Stimulated activated CD4-positive, alpha-beta T cell treated with anti-CD3 and anti-CD28 coated beads, Interleukin-12 subunit alpha, Interleukin-12 subunit beta, amount 100 ng/mL, for 4 hours (primary cell): ENCODE measurements around the gene FMNL2.
A peak's percentile ranks its signal among the peaks of the same experiment; 100 is the strongest.

Experiments
- DNase-seq: peaks from one replicate; pipeline ENCODE4 v3.0.0-alpha.2; 2020

Gene FMNL2

DNA sequence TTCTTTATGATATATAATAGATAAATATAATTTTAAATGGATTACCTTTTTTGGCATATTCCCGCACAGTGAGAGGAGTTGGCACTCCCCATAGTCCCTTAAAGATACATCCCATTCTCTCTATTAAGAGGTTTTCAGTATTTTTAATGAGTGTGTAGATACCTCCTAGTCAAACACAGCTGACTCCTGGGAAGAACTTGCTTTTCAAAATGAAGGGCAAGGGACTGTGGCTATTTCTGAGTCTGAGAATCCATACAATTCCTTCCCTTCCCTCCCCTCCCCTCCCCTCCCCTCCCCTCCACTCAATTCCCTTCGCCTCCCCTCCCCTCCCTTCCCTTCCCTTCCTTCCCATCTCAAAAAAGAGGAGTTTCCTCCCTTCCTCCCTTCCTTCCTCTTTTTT is 288.8 kb downstream of the FMNL2 start:
- no peak for DNase-seq

DNA sequence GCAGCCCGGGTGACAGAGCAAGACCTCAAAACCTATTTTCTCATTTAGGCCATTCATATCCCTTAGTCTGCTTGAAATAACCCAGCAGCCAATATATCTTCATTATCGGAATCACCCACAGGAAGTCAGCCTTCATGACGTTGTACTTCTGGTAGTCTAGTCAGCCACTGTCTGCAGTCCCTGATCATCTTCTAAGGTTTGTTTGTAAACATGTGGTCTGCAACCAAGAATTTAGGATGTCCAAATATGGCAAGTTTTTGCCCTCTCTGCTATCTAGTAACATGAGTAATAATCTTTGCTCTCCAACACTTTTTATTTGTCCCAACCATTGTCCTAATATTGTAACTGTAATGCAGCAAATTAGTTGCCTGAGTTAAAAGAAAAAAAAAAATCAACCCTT is 289.8 kb downstream of the FMNL2 start:
- DNase-seq, result no peak

DNA sequence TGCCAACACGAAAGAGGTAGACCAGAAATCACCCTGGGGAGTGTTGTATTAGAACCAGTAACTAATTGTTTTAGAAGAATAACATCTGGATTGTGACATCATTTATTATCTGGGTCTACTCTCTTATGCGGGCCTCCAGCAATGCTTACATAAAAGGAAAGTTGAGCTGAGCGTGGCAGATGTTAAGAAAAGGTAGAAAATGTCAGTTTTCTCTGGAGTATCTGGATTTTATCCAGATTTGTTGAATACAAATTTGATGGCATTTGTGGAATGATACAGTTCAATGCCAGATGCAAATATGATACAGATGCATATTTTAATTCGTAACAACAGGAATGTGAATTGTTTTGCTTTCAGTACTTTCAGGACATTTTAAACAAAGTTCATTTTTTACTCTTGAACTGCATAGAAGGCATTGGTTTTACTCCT is 292.0 kb downstream of the FMNL2 start:
- no peak for DNase-seq

DNA sequence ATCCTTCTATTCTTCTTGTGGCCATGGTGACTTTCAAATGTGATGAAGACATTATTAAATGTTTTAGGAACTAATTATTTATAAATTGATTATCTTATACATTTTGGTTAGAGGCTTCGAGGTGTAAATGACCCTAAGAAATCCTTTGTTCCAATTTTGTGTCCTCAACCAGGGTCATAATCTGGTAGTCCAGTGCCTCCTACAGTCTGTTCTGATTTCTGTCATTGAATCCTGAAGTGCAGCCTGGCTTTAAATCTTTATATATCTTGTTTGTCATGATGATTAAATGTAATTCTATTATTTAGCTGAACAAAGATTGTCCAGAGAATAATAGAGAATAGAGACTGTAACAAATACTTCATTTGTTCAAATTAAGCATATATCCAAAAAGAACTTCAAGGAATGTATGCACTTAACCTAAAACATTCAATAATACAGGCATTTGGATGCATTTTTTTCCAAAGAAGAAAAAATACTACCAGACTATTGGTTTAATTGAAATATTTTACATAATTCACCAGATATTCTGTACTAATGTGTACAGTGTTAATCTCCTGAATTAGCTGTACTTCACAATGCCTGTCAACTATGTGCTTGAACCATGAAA is 292.5 kb downstream of the FMNL2 start:
- DNase-seq, result no peak

DNA sequence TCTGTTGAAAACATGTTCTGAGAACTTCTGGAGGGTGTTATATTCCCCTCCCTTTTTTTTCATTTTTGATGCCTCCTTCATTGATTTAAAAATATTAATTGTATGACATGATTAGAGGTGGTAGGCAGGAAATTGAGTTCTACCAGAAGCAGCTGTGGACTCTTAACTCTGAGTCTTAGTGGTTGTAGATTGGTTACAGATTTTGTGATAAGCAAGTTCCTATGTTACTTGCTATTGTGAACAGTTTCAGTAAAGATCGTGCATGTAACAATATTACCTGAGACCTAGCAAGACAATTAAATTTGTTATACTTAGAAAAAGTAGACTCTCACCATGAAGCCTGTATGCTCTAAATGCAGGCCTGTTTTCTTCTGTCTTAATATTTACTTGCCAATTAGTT is 294.2 kb downstream of the FMNL2 start:
- DNase-seq, result no peak

DNA sequence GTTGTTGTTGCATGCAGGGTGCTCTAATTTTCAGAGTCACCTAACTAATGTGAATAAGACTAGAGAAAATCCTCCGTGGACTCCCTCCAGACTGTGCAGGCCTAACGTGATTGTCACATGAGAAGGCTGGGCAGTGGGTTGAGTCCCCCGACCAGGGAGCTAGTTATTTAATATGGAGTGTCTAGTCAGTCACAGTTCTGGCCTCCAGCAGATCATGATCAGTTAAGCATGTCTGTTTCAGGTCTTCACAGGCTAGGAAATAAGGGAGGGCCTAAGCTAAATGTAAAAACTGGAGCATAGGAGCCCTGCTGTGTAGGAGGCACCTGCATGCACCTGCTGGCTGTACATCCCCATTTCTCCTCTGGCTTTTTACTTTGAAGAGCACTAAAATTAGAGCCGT is 295.5 kb downstream of the FMNL2 start:
- DNase-seq, result no peak

DNA sequence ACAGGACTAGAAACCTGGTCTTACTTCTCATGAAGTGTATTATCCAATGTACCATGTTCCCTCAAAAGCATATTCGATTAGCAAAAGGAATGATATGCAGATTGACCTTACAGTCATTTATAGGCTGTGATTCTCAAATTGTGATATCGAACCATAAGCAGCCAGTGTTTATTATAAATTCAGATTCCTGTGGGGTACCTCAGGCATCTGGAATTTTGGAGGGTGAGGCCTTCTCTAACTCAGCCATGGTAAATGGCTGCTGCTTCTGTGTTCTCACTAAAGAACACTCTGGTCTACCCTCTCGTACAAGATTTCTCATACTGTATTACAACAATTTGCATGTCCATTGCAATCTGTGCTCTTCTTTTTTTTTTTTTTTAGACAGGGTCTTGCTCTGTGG is 297.8 kb downstream of the FMNL2 start:
- DNase-seq, result no peak

DNA sequence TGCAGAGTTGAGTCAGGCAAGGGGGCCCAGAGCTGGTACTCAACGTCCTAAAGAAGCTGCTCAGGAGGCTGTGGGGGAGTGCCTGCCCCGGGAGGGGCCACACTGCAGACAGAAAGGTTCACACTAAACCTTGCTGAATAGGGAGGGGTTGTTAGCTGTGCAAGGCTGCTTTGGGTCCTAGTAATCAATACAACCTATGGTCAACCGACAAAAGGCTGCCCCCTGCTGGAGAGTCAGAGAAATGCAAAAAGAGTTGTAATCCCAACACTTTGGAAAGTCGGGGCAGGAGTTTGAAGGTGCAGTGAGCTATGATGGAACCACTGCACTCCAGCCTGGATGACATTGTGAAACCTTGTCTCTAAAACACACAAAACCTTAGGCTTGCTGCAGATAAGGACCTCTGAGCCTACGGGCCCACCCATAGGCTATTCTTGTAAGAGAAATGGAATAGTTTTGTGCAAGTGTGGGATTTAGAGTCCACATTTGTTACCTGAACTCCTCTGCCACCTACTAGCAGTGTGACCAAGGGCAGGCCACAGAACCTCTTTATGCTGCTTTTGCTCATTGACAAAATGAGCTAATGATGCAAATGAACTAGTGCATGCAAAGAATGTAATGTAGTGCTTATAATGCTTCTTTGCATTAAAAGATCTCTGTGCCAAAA is 300.8 kb downstream of the FMNL2 start:
- peak; percentile 61 for DNase-seq

DNA sequence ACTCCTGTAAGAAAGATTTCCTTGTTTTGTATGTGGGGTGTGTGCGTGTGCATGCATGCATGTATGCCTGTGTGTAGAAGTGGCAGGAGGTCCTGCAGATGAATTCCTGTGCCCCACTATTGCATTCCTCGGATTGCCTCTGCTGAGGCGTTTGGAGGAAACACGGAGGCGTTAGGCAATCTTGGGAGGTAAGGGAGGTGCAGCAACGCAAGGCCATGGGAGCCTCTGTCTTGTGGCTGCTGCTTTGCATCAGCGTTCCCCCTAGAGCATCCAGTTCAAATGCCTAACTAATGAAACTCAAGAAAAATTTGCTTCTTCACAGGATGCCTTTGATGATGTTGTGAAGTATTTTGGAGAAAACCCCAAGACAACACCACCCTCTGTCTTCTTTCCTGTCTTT is 302.3 kb downstream of the FMNL2 start:
- no peak for DNase-seq

DNA sequence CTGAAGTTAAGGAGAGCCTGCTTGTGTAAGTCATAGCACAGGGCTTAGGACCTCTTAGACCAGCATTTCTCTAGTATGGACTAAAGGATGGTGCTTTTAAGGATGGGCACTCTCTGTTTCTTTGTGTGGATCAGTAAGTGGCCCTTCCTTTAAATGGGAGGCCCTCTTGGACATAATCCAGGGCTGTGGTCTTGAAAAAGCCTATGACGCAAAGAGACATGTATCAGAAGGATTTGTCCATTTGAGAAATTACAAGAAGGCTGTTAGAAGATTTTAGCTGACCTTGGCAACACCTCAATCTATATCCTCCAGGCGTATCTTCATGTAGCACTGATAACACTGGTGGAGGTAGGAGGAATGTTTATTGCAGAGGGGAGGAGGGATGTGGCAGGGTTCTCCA is 303.1 kb downstream of the FMNL2 start:
- no peak for DNase-seq

DNA sequence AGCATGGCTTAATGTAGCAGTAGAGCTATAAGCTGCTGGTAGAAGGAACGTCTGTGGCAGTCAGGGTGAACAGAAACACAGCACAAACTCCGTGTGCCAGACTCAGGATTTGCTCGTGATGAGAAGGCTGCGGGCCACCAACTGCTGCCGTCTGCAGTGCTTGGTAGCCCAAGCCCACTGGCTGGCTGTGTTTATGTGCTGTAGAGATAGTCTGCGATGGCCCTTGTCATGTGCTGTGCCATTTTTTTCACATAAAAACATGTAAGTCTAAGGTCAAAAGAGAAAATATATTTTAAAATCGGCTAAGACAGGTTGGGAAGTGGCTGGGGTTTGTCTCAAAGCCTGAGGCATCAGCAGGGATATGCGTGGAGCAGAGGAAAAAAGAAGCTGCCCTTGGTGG is 303.6 kb downstream of the FMNL2 start:
- DNase-seq, result no peak

DNA sequence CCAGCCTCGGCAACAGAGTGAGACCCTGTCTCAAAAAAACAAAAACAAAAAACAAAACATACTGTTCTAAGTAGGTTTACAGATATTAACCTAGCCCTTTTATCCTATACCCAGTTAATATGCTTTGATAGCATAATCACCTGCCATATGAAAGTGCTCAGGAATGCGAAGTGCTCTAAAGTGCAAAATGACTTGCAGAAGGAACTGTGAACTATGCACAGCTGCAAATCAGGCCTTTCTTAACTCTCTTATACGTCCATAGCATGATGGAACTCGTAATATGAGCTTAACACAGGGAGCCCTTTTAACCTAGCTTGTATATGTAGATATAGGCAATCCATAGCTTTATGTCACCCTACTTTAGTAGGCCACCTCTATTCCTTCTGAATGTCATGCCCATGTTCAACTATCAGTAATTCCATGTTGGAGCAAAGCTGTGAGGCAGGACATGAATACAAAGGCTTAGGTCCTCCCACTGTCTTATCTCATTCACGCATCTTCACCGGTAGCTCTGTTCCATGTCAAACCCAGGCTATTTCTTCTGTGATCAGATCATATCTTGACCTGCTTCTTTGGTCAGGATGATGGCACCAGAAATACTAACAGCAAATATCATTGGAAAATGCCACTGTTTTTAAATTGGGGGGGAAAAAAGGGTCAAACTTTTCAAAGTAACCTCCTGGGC is 309.4 kb downstream of the FMNL2 start:
- DNase-seq, result no peak

DNA sequence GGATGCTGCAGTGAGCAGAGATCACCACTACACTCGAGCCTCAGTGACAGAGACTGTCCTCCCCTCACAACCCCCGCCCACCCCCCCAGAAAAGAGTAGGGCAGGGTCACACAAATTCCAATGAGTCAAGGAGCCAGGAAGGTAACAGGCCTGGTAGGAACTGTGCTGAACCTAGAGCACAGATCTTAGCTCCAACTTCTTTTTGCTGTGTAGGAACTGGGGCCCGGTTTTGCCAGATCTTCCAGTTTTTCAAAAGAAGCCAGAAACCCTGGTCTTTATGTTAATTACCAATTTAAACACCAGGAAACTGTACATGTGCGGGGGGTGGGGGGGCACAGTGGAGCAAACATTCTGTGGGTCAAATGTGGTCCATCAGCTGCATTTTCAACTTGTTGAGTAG is 311.3 kb downstream of the FMNL2 start:
- no peak for DNase-seq

DNA sequence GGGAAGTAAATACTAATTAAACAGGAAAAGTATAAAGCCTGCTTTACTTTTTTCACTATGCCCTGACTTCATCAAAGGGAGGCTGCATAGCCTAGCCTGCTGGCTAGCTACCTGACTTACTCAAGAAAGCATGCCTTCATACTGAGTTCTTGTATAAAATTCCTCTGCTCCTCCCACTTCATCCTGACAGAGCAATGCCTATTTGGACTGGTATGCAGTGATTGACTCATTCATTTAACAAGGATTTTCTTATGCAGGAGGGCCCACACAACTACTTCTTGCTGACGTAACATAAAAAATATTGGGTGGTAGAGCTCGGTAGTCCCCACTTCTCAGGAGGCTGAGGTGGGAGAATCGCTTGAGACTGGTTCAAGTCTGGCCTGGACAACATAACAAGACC is 311.8 kb downstream of the FMNL2 start:
- DNase-seq, result no peak

DNA sequence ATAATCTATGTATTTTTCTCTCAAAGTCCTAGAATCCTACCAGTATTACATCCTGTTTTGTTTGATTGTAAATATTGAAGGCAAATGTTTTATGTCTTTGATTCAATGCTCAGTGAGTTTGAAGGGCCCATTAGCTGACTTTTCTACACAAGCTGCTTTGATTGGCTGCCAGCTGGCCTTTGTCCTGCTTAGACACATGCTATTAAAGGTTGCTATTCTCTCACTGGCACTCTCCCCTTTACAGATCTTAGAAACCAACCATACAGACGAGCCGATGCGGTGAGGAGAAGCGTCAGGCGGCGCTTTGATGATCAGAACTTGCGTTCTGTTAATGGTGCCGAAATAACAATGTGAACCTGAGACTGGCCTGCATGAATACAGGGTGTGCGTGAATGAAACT is 312.6 kb downstream of the FMNL2 start:
- DNase-seq, result no peak

DNA sequence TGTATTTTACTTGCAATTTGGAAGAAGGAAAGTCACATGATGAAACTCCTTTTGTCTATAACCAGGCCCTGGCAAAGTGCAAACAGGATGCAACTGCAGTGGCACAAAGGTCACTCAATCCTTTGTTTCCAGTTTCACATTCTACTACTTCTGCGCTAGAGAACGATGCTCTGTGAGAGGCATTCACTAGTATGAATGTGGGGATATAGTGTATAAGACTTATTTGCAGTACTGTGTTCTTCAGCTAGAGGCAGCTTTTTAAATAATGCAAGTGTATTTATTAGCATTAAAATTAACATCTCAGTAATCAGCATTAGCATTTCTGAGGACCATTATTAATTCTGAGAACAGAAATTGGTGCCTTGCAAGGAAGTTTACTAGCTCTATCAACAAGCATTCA is 313.4 kb downstream of the FMNL2 start:
- DNase-seq, result no peak

DNA sequence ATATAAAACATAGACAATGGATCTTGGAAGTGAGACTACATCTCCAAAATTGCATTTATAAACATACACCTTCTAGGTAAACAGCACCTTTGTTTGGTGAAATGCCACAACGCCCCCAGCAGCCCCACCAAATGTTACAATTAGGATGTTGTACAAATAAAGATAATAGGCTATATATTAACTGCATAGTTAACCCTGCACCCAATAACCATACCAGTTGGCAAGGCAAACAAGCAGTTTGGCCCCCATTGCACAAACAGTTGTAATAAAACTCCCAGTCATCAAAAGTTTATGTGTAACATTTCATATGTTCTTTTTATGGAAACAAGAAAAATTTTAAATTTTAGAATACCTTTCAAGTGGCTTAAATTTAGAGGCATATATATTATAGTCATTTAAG is 315.0 kb downstream of the FMNL2 start:
- no peak for DNase-seq

DNA sequence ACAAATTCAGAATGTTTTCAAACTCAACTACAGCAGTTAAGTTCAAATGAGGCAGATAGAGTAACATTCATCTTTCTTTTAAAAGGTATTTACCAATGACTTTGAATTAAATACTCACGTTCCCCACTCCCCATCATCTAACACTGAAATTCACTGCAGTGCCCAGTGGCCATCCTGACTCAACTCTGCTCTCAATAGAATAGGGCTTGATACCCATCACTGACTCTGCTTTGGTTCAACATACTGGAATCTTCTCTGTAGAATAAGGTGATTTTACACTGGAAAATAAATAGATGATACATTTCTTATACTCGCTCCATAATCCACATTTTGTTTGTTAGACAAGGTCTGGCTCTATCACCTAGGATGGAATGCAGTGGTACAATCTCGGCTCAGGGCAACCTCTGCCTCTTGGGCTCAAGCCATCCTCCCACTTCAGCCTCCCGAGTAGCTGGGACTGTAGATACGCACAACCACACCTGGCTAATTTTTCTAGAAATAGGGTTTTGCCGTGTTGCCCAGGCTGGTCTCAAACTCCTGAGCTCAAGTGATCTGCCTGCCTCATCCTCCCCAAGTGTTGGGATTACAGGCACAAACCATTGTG is 315.9 kb downstream of the FMNL2 start:
- DNase-seq, result no peak

DNA sequence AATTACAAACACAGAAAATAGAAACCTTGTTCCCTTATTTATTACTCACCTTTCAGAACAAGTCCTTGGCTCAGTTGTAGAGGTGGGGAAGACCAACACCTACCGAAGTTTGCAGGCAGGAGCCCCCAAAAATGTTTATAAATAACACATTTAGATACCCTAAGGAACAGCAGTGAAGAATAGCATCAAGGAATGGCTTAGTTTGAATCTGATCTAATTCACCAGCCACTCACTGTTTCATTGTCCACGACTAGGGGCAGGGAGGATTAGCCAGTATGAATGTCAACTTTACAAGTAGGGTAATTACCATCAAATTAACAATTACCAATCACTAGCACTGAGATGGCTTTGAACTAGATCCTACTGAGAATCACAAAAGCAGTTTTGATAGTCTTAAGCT is 316.9 kb downstream of the FMNL2 start:
- DNase-seq, result no peak

DNA sequence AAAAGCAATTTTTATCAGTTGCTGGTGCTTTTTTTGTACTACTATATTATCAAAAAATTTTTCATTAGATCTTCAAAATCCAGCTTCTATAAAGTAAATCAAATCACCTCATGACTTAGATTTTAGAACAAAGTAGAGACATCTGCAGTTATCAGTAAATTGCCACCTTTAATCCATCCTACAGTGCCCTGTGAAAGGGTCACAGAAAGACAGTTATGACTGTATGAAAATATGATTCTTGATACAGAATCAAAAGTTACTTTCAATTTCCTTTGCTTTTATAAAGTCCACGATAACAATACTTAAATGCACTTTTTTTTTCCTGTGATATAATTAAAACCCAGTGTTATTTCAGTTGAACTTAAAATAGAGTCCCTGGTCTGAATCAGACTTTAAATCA is 320.9 kb downstream of the FMNL2 start:
- no peak for DNase-seq

DNA sequence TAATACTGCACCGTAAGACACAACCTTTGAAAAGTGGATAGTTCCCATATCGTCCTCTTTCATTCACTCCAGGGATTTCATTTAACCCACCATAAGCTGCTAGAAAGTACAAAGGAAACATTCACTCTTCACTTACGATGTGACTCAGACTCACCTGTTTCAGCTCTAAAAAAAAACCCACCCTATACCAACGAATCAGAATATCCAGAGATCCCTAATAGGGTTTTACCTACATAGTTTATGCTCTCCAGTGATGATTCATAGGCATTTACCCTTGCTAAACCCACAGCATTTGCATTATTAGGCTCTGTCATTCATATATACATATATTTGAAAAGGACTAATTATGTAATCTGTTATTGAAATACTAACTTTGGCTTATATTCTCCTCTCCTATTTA is 322.1 kb downstream of the FMNL2 start:
- DNase-seq, result no peak

DNA sequence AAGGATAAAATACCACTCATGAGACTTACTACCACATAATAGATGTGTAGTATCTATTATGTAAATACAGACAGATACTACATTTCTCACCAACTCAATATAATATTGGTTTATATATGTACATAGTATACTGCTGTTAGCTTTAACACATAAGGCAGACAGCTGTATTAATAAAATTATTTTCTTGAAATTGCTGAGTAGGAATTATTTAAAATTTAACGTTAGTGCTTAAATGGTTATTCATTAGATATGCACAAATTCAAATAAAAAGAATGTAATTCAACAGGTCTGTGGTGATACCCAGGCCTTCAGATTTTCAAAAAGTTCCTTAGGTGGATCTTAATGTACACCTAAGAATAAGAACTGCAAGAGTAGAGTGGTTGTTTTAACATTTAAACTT is 323.2 kb downstream of the FMNL2 start:
- no peak for DNase-seq

DNA sequence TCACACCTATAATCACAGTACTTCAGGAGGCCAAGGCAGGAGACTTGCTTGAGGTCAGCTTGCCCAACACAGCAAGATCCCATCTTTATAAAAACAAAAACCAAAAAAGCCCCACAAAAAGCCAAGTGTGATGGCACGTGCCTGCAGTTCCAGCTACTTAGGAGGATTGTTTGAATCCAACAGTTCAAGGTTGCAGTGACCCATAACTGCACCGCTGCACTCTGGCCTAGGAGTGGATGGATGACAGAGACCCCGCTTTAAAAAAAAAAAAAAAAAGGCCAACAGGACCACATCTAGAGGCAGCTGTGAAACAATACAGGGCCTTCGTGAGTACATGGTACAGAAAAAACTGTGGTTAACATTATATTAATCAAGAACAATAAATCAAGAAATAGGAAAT is 326.1 kb downstream of the FMNL2 start:
- no peak for DNase-seq

DNA sequence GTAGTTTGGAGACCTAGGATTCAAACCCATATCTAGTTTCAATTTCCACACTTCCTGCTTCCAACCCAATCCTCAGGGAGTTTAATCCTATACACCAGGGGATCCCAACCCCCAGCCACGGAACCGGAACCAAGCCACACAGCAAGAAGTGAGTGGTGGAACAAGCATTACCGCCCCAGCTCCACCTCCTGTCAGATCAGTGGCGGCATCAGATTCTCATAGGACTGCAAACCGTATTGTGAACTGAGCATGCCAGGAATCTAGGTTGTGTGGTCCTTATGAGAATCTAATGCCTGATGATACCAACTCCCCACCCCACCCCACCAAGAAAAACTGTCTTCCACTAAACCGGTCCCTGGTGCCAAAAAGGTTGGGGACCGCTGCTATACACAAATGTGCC is 329.8 kb downstream of the FMNL2 start:
- no peak for DNase-seq
